A549 (cell line): ENCODE data around the gene KLHL29.
A peak's percentile ranks its signal among the peaks of the same experiment; 100 is the strongest.

ENCODE experiments used
- CEBPB ChIP-seq, 2 experiments: fragments of >200 bp in 1 of 2; sonication (Bioruptor Twin) in 1 of 2; formaldehyde crosslinking in 1 of 2; IDR thresholded peaks; 2 replicates each; pipeline ENCODE4 v1.6.1; 2012 to 2016
- CTCF ChIP-seq: fragments of >200 bp; sonication (Bioruptor Twin); formaldehyde crosslinking; IDR thresholded peaks from 3 replicates; pipeline ENCODE4 v1.5.1; 2016
- HOXB13 ChIP-seq: fragments of 250-450 bp; sonication (Bioruptor Pico); IDR thresholded peaks from 2 replicates; pipeline ENCODE4 v1.5.0; 2020; ENCODE audit warnings: low read depth, mild to moderate bottlenecking, moderate library complexity
- JUNB ChIP-seq: fragments of >200 bp; sonication (Bioruptor Twin); formaldehyde crosslinking; IDR thresholded peaks from 2 replicates; pipeline ENCODE4 v1.6.1; 2016
- MYC ChIP-seq: IDR thresholded peaks from 2 replicates; pipeline ENCODE4 v1.6.1; 2012; ENCODE audit warnings: mild to moderate bottlenecking, inconsistent platforms, low read length, improper control_type of control experiment, borderline replicate concordance
- PHF8 ChIP-seq: fragments of 200-600 bp; sonication (generic); IDR thresholded peaks from 2 replicates; pipeline ENCODE4 v1.6.1; 2016; ENCODE audit warnings: low read depth, mild to moderate bottlenecking, antibody characterized with exemption, moderate library complexity, borderline replicate concordance
- REST ChIP-seq: fragments of 200-600 bp; sonication (generic); IDR thresholded peaks from 2 replicates; pipeline ENCODE4 v1.6.1; 2016; ENCODE audit warnings: antibody characterized with exemption, mild to moderate bottlenecking, moderate library complexity
- RFX5 ChIP-seq: fragments of 450-650 bp; IDR thresholded peaks from 2 replicates; pipeline ENCODE4 v1.7.1; 2014; ENCODE audit warnings: antibody characterized with exemption, mild to moderate bottlenecking, moderate library complexity
- USF2 ChIP-seq: fragments of 450-650 bp; IDR thresholded peaks from 2 replicates; pipeline ENCODE4 v1.6.1; 2014; ENCODE audit warnings: antibody characterized with exemption

GRCh38 chr2:23384551-23385343 lies at the start of gene KLHL29:
- TF ChIP-seq PHF8 (no peak), CTCF (no peak), REST (no peak), CEBPB (IDR thresholded peaks at IDR 0.05) (no peak), HOXB13 (CRISPR knock-in tag) (0 out of 2 replicates have a peak, but pooled peaks have one; percentile 48), JUNB (no peak), USF2 (no peak), RFX5 (no peak), MYC (no peak; the same call in 1 of the 2 replicates)
